Measurements from ENCODE around the gene RPGR.

RPGR gene

DNA sequence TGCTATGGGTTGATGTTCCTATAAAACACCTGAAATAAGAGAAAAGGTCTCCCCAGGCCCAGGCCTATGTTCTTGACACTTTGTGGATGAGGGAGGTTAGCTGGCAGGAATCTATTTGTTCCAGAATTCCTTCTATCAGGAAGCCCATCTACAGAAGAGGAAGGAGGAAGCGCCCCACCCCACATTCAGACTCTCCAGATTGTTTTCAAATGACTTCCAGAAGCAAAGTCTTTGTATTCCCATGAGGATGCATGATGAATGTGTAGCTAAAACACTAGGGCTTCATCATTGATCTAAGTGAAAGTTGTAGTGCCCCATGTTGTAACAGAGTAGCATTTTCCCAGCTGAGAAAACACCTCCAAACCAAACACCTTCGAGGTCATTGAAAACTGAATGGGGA, 41.5 kb upstream of the RPGR start:
- WGBS (ENCODE audit: extremely low coverage, insufficient coverage, low lambda C conversion rate), result no CpG with 5 or more reads among the region's 2 CpGs
- no peak overlapping the region for H3K23ac ChIP-seq (ENCODE audit: low read length)
- H3K79me1 ChIP-seq (ENCODE audit: low read length), result no peaks in the 10 kb centered on the region

DNA sequence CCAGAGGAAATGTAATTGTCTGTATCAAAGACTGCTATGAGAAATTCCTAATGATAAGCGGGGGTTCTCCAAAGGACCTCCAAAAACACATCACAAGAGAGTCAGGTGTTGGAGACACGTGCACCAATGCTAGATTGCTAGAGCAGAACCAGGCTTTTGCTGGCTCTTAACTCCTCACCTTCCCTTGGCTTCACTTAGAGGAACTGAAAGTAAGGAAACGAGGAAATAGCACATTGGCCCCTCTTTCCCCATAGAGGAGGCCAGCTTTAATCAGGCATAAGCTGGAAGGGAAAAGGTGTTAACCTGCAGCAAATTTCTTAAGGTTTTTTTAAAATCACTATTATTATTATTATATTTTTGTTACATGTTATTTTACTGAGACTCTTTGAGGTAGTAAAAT, 38.6 kb upstream of the RPGR start:
- WGBS (ENCODE audit: extremely low coverage, insufficient coverage, low lambda C conversion rate), result no CpG with 5 or more reads among the region's 3 CpGs
- Histone ChIP-seq H3K27me3 (ENCODE audit: insufficient read depth, low read length, poor library complexity) (no peaks in the 10 kb centered on the region), H4K8ac (ENCODE audit: low read depth, low read length) (no peak overlapping the region), H3K4me3 (ENCODE audit: low read length) (no peak overlapping the region), H3K4me1 (ENCODE audit: control insufficient read depth, low read depth, low read length) (no peaks in the 10 kb centered on the region), H3K27ac (ENCODE audit: low read depth, low read length) (no peak overlapping the region), H3K9ac (ENCODE audit: low read length) (no peak overlapping the region), H2BK5ac (ENCODE audit: low read length) (no peak overlapping the region), H4K5ac (ENCODE audit: low read length) (no peak overlapping the region), H3K18ac (ENCODE audit: low read length) (no peak overlapping the region), H3K79me1 (ENCODE audit: low read length) (no peaks in the 10 kb centered on the region), H2BK15ac (replicated peaks; ENCODE audit: low read depth) (no peak overlapping the region), H2BK120ac (ENCODE audit: low read depth, low read length) (no peak overlapping the region), H3K56ac (ENCODE audit: low read length) (no peak overlapping the region), H3K4me2 (ENCODE audit: low read length) (no peak overlapping the region), H3K4ac (ENCODE audit: low read depth, low read length) (no peak overlapping the region), H3K79me2 (ENCODE audit: control insufficient read depth, insufficient read depth, low read length) (no peaks in the 10 kb centered on the region), H2AK5ac (ENCODE audit: low read length) (no peak overlapping the region), H3K36me3 (ENCODE audit: control insufficient read depth, insufficient read depth, low read length) (no peaks in the 10 kb centered on the region), H3K23ac (ENCODE audit: low read length) (no peak overlapping the region)
- no peak for DNase-seq

More for the DNA sequence above, 41.5 kb upstream of the RPGR start:
- no peak for DNase-seq
- Histone ChIP-seq H2BK5ac (ENCODE audit: low read length) (no peak overlapping the region), H4K8ac (ENCODE audit: low read depth, low read length) (no peak overlapping the region), H3K27me3 (ENCODE audit: insufficient read depth, low read length, poor library complexity) (no peaks in the 10 kb centered on the region), H3K4me1 (ENCODE audit: control insufficient read depth, low read depth, low read length) (no peaks in the 10 kb centered on the region), H3K4ac (ENCODE audit: low read depth, low read length) (no peak overlapping the region), H2AK5ac (ENCODE audit: low read length) (no peak overlapping the region), H3K27ac (ENCODE audit: low read depth, low read length) (no peak overlapping the region), H3K36me3 (ENCODE audit: control insufficient read depth, insufficient read depth, low read length) (no peaks in the 10 kb centered on the region), H3K4me2 (ENCODE audit: low read length) (no peak overlapping the region), H2BK15ac (replicated peaks; ENCODE audit: low read depth) (no peak overlapping the region), H4K5ac (ENCODE audit: low read length) (no peak overlapping the region), H2BK120ac (ENCODE audit: low read depth, low read length) (no peak overlapping the region), H3K18ac (ENCODE audit: low read length) (no peak overlapping the region), H3K79me2 (ENCODE audit: control insufficient read depth, insufficient read depth, low read length) (no peaks in the 10 kb centered on the region), H3K56ac (ENCODE audit: low read length) (no peak overlapping the region), H3K9ac (ENCODE audit: low read length) (no peak overlapping the region), H3K4me3 (ENCODE audit: low read length) (no peak overlapping the region)

DNA sequence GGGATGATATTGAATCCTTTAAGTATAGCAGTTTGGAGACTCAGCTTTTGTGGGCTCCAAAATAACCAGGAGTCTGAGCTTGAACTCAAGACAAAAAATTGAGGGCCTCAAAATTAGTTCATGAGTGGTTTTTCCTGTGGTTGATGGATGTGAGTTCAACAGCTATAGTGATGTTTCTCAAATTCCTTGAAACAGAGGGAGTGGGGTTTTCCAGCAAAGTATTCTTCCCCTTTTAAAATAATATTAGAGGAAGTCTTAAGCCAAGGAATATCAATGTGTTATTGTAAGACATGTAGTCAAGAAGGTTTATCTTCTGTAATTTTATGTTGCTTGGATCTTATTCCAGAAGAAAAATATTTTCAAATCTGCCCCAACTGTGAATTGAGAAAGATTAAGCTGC, 35.7 kb upstream of the RPGR start:
- Histone ChIP-seq H4K5ac (ENCODE audit: low read length) (no peak overlapping the region), H3K18ac (ENCODE audit: low read length) (no peak overlapping the region)

DNA sequence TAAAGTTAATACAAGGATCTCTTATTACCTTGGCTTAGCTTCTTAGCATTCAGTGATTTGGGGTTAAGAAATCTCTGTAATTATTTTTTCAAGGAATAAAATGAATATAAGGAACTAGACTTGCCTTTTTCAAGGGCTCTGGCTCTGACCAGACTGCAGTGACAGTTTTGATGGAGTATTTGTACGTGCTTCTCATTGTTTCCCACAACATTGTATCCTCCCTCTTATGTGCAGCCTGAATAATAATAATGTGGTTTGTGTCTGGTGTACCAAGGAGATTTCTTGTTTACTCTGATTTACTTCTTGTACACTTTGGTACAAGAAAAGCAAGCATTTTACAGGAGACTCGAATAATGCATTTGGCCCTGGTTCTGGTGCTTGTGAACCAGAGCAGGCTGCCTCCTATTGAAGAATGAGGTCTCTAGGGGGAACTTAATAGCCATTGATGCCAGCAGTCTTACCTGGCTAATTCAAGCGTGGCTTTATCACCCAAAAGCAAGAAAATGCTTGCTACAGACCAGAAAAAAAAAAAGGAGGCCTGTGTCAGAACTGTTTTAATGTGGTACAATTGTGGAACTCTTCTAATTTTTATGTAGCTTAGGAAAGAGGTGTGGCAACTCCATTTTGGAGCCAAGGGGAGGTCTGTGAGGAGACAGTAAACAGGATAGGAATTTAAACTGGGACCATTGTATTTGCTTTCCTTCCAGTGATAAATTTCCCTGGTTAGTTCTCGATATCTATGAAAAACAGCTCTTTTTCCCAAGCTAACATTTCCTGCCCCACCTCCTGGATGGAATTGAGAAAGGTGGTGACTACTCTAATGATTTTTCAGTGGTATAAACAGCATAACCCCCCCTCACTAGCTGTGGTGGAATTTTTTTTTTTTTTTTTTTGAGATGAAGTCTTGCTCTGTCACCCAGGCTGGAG, 30.7 kb upstream of the RPGR start:
- no peak overlapping the region for H3K18ac ChIP-seq (ENCODE audit: low read length)
- H3K4me2 ChIP-seq (ENCODE audit: low read length), result no peak overlapping the region
- no peak for DNase-seq
- H3K9ac ChIP-seq (ENCODE audit: low read length), result no peak overlapping the region
- no peak overlapping the region for H3K4me3 ChIP-seq (ENCODE audit: low read length)
- H3K79me2 ChIP-seq (ENCODE audit: control insufficient read depth, insufficient read depth, low read length), result no peaks in the 10 kb centered on the region
- no peaks in the 10 kb centered on the region for H3K79me1 ChIP-seq (ENCODE audit: low read length)
- no peaks in the 10 kb centered on the region for H3K27me3 ChIP-seq (ENCODE audit: insufficient read depth, low read length, poor library complexity)
- WGBS (ENCODE audit: extremely low coverage, insufficient coverage, low lambda C conversion rate), result no CpG with 5 or more reads among the region's 4 CpGs
- H3K23ac ChIP-seq (ENCODE audit: low read length), result no peak overlapping the region
- no peak overlapping the region for H3K4ac ChIP-seq (ENCODE audit: low read depth, low read length)
- H2BK15ac ChIP-seq (replicated peaks; ENCODE audit: low read depth), result no peak overlapping the region
- H3K4me1 ChIP-seq (ENCODE audit: control insufficient read depth, low read depth, low read length), result no peaks in the 10 kb centered on the region
- no peak overlapping the region for H4K5ac ChIP-seq (ENCODE audit: low read length)
- no peak overlapping the region for H2AK5ac ChIP-seq (ENCODE audit: low read length)
- no peak overlapping the region for H3K56ac ChIP-seq (ENCODE audit: low read length)
- H3K27ac ChIP-seq (ENCODE audit: low read depth, low read length), result no peak overlapping the region
- H4K8ac ChIP-seq (ENCODE audit: low read depth, low read length), result no peak overlapping the region
- no peak overlapping the region for H2BK120ac ChIP-seq (ENCODE audit: low read depth, low read length)
- no peaks in the 10 kb centered on the region for H3K36me3 ChIP-seq (ENCODE audit: control insufficient read depth, insufficient read depth, low read length)
- H2BK5ac ChIP-seq (ENCODE audit: low read length), result no peak overlapping the region

More for the DNA sequence above, 35.7 kb upstream of the RPGR start:
- Histone ChIP-seq H3K9ac (ENCODE audit: low read length) (no peak overlapping the region), H3K4ac (ENCODE audit: low read depth, low read length) (no peak overlapping the region), H4K8ac (ENCODE audit: low read depth, low read length) (no peak overlapping the region), H3K27me3 (ENCODE audit: insufficient read depth, low read length, poor library complexity) (no peaks in the 10 kb centered on the region), H3K4me3 (ENCODE audit: low read length) (no peak overlapping the region), H3K79me2 (ENCODE audit: control insufficient read depth, insufficient read depth, low read length) (no peaks in the 10 kb centered on the region), H3K4me1 (ENCODE audit: control insufficient read depth, low read depth, low read length) (no peaks in the 10 kb centered on the region), H3K23ac (ENCODE audit: low read length) (no peak overlapping the region), H2BK5ac (ENCODE audit: low read length) (no peak overlapping the region), H3K27ac (ENCODE audit: low read depth, low read length) (no peak overlapping the region), H2BK15ac (replicated peaks; ENCODE audit: low read depth) (no peak overlapping the region), H2AK5ac (ENCODE audit: low read length) (no peak overlapping the region), H3K79me1 (ENCODE audit: low read length) (no peaks in the 10 kb centered on the region), H3K36me3 (ENCODE audit: control insufficient read depth, insufficient read depth, low read length) (no peaks in the 10 kb centered on the region), H3K4me2 (ENCODE audit: low read length) (no peak overlapping the region), H3K56ac (ENCODE audit: low read length) (no peak overlapping the region), H2BK120ac (ENCODE audit: low read depth, low read length) (no peak overlapping the region)
- no peak for DNase-seq

DNA sequence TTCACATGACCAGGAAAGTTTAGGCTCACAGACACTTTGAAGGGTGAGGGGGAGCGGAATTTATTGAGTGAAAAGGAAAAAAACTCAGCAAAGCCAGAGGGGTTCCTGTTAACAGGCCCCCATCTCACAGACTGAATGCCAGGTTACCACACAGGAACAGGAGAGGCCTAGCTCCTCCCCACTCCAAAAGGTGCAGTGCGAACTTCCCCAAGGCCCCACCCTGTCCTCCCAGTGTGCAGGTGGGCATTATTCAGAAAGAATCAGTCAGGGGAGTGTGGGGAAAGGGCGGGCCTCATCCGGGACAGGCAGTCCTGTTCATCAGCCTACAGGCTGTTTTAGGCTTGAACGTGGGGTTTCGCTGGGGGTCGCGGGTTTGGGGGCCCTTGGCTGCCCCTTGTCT, 29.1 kb upstream of the RPGR start:
- H3K23ac ChIP-seq (ENCODE audit: low read length), result no peak overlapping the region
- no peak overlapping the region for H3K18ac ChIP-seq (ENCODE audit: low read length)
- H2BK5ac ChIP-seq (ENCODE audit: low read length), result no peak overlapping the region
- H3K9ac ChIP-seq (ENCODE audit: low read length), result no peak overlapping the region
- no peaks in the 10 kb centered on the region for H3K79me2 ChIP-seq (ENCODE audit: control insufficient read depth, insufficient read depth, low read length)
- H3K4me1 ChIP-seq (ENCODE audit: control insufficient read depth, low read depth, low read length), result no peaks in the 10 kb centered on the region
- no peak overlapping the region for H3K27ac ChIP-seq (ENCODE audit: low read depth, low read length)
- no peak for DNase-seq
- no peak overlapping the region for H3K4me3 ChIP-seq (ENCODE audit: low read length)
- no peak overlapping the region for H3K4ac ChIP-seq (ENCODE audit: low read depth, low read length)
- H4K5ac ChIP-seq (ENCODE audit: low read length), result no peak overlapping the region
- no peaks in the 10 kb centered on the region for H3K36me3 ChIP-seq (ENCODE audit: control insufficient read depth, insufficient read depth, low read length)
- no peaks in the 10 kb centered on the region for H3K27me3 ChIP-seq (ENCODE audit: insufficient read depth, low read length, poor library complexity)
- H2BK15ac ChIP-seq (replicated peaks; ENCODE audit: low read depth), result no peak overlapping the region
- no peak overlapping the region for H3K56ac ChIP-seq (ENCODE audit: low read length)
- H4K8ac ChIP-seq (ENCODE audit: low read depth, low read length), result no peak overlapping the region
- no peak overlapping the region for H3K4me2 ChIP-seq (ENCODE audit: low read length)
- no peak overlapping the region for H2AK5ac ChIP-seq (ENCODE audit: low read length)
- WGBS (ENCODE audit: extremely low coverage, insufficient coverage, low lambda C conversion rate), result no CpG with 5 or more reads among the region's 8 CpGs
- H3K79me1 ChIP-seq (ENCODE audit: low read length), result no peaks in the 10 kb centered on the region
- H2BK120ac ChIP-seq (ENCODE audit: low read depth, low read length), result no peak overlapping the region

DNA sequence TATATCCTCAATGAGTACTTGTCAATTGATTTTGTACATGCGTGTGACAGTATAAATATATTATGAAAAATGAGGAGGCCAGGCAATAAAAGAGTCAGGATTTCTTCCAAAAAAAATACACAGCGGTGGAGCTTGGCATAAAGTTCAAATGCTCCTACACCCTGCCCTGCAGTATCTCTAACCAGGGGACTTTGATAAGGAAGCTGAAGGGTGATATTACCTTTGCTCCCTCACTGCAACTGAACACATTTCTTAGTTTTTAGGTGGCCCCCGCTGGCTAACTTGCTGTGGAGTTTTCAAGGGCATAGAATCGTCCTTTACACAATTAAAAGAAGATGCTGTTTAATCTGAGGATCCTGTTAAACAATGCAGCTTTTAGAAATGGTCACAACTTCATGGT, 25.1 kb upstream of the RPGR start, which contains the start of gene OTC:
Gene OTC (plus strand): TSS at position 243 of the 400 bp plus-strand sequence. CDS start 93 bp downstream, at position 336.
- no peak within 1 kb of the TSS for H3K18ac ChIP-seq (ENCODE audit: low read length)
- no peak within 1 kb of the TSS for H3K4me3 ChIP-seq (ENCODE audit: low read length)
- no peak for DNase-seq
- no peak within 1 kb of the TSS for H3K56ac ChIP-seq (ENCODE audit: low read length)
- H3K4me2 ChIP-seq (ENCODE audit: low read length), result no peak within 1 kb of the TSS
- no peaks in the 10 kb centered on the region for H3K4me1 ChIP-seq (ENCODE audit: control insufficient read depth, low read depth, low read length)
- H3K9ac ChIP-seq (ENCODE audit: low read length), result no peak within 1 kb of the TSS
- no peak within 1 kb of the TSS for H4K8ac ChIP-seq (ENCODE audit: low read depth, low read length)
- H2BK15ac ChIP-seq (replicated peaks; ENCODE audit: low read depth), result no peak within 1 kb of the TSS
- no peaks in the 10 kb centered on the region for H3K79me1 ChIP-seq (ENCODE audit: low read length)
- H3K23ac ChIP-seq (ENCODE audit: low read length), result no peak within 1 kb of the TSS
- H2BK5ac ChIP-seq (ENCODE audit: low read length), result no peak within 1 kb of the TSS
- H3K27ac ChIP-seq (ENCODE audit: low read depth, low read length), result no peak within 1 kb of the TSS
- H4K5ac ChIP-seq (ENCODE audit: low read length), result no peak within 1 kb of the TSS
- H3K79me2 ChIP-seq (ENCODE audit: control insufficient read depth, insufficient read depth, low read length), result no peaks in the 10 kb centered on the region
- no peak within 1 kb of the TSS for H2AK5ac ChIP-seq (ENCODE audit: low read length)
- no CpG with 5 or more reads among the region's 4 CpGs for WGBS (ENCODE audit: extremely low coverage, insufficient coverage, low lambda C conversion rate)
- H3K4ac ChIP-seq (ENCODE audit: low read depth, low read length), result no peak within 1 kb of the TSS
- H3K36me3 ChIP-seq (ENCODE audit: control insufficient read depth, insufficient read depth, low read length), result no peaks in the 10 kb centered on the region
- no peak within 1 kb of the TSS for H2BK120ac ChIP-seq (ENCODE audit: low read depth, low read length)
- H3K27me3 ChIP-seq (ENCODE audit: insufficient read depth, low read length, poor library complexity), result no peaks in the 10 kb centered on the region
